HG03108 (cell line): Measurements from ENCODE around the gene B4GALNT3.
"Not testable (repeated sequence)": the region's sequence is repeated elsewhere in the genome, so short reads cannot be mapped to it uniquely, and the experiment has no call there.

Experiments
- ATAC-seq: cut with Tn5 transposase; IDR thresholded peaks from one replicate; pipeline ENCODE4 v1.9.1; 2021; ENCODE audit warnings: moderate library complexity; ENCODE audit not compliant: unreplicated experiment

B4GALNT3 gene

DNA sequence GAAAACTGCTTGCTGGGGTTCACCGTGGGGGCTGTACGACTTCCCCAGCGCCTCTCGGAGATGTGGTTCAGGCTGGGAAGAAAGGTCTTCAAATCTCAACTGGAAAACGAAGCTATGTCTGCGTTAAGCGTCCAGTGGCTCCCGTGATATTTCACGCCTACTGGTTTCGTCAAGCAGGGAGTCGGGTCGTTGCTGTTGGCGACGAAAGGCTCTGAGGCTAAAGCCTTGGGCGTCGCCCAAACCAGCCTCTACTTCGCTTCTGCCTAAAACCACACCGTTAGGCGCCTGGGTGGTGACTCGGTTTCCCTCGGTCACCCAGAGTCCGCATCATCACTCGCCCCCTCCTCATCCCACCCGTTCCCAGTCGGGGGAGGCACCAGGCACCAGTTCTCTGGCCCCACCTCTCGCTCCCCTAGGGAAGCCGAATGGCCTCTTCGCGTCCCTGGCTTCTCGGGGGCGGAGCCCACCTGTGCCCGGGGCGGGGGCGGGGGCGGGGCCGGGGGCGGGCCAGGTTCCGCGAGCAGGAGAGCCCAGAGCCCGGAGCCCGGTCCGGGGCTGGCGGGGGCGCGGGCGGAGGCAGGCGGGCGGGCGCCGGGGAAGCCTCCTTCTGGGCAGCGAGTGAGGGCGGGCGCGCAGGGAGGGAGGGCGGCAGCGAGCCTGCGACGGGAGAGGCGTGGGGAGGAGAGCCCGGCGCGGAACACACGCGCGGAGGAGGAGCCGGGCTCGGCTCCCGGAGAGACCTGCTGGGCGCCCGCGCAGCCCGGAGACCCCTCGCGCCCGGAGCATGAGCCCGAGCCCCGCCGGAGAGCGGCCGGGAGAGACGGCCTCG, at the start of gene B4GALNT3:
Gene B4GALNT3 (plus strand): TSS at position 510 of the 829 bp plus-strand sequence. CDS start 438 bp downstream, outside the sequence.
- ATAC-seq: no peak

DNA sequence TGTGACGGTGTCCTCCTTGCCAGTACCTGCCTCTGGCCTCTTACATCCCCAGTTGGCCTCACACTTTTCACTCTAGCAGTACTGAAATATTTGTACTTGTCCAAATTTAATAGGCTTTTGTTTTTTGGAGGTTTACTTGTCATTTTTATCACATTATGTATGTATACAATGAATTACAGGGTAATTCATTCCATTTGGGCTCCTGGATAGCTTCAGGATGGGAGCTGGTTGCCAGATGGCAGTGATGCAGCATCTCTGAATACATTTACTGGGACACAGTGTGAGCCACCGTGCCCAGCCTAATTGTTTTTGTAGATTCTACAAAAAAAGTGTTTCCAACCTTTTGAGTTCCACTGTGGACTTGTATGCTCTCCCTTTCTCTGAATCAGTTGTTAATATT, 44.9 kb upstream of the B4GALNT3 start:
- ATAC-seq: no peak

DNA sequence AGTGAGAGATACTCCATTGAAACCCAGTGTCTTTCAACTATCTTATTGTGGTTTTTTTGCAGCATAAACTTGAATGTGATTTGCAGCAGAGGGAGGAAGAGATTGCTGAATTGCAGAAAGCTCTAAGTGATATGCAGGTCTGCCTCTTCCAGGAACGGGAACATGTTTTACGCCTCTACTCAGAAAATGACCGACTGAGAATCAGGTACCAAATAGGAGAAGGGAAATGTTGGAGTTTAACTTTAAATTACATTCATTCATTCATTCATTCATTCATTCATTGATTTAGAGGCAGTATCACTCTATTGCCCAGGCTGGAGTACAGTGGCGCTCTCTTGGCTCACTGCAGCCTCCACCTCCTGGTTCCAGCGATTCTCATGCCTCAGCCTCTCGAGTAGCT, 41.3 kb upstream of the B4GALNT3 start:
- no peak for ATAC-seq

DNA sequence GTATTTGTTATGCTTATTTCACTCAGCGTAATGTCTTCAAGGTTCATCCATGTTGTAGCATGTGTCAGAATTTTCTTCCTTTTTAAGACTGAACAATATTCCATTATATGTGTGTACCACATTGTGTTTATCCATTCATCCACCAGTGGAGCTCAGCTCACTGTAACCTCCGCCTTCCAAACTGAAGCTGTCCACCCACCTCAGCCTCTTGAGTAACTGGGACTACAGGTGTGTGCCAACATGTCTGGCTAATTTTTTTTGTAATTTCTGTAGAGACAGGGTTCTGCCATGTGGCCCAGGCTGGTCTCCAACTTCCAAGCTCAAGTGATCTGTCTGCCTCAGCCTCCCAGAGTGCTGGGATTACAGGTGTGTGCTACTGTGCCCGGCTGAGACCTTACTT, 37.2 kb upstream of the B4GALNT3 start:
- ATAC-seq: no peak

DNA sequence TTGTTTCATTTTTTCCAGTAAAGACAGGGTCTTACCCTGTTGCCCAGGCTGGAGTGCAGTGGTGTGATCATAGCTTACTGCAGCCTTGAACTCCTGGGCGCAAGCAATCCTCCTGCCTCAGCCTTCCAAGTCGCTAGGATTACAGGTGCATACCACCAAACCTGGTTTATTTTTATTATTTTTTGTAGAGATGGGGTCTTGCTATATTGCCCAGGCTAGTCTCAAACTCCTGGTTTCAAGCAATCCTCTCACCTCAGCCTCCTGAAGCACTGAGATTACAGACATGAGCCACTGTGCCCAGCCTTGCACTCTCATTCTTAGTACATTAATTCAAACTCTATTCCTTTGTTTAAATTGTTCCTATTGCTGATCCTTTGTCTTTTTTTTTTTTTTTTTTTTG, 24.0 kb upstream of the B4GALNT3 start:
- not testable (repeated sequence) for ATAC-seq

DNA sequence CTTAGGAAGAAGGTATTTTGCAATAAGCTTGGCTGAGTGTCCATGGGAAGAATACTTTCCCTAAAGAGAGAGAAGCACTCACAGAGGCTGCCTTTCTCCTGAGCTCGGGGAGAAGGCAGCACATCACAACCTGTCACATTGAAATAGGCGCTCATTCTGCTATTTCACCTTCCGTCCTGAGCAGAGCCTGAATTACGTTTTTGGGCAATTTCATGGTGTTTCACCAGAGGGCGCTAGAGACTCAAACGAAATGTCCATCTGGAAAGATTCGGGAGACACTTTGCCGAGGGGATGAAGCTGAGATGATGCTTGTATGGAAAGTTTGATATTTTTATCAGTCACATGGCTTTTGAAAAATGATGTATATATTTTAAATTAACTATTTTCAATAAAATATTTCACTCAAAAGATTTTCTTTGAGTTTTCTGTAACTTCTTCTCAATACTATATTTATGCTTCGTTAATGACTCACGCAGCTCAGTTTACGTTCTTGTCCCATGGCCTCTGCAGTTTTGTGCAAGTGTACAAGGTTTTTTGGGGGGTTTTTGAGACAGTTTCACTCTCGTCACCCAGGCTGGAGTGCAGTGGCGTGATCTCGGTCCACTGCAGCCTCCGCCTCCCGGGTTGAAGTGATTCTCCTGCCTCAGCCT, 17.4 kb upstream of the B4GALNT3 start:
- ATAC-seq: no peak

DNA sequence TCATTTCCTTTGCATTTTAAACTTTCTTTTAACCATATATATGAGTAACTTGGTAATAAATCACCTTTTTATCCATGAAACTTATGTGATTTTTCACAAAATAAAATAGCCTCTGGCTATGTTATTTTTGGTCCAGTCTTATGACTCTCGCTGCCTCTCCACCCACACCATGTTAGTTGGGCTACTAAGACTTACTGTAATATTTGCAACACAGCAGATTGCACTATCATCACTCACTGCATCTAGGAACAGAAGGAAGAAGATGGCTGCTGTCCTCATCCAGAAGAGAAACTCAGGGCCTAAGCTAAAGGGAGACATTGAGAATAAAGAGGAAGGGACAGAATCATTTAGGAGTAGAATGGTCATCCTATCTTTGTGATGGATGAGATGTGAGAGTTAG, 12.6 kb upstream of the B4GALNT3 start:
- no peak for ATAC-seq

DNA sequence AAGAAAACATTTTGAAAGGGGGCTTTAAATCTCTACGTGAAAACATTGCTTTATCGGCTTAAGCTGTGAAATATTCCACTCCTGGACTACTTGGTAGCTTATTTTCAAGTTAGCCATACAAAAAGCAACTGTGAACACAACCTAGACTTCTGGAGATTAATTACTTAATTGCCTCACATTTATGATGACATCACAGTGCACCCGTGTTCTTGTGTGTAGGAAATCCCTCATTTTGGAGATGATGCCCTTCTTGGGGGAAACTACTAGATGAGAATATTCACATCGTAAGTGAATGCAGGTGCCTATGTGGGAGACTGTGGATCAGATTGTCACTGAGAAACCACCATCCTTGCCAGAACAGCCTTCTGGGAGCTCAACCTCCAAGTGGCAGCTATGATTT, 10.5 kb upstream of the B4GALNT3 start:
- no peak for ATAC-seq

DNA sequence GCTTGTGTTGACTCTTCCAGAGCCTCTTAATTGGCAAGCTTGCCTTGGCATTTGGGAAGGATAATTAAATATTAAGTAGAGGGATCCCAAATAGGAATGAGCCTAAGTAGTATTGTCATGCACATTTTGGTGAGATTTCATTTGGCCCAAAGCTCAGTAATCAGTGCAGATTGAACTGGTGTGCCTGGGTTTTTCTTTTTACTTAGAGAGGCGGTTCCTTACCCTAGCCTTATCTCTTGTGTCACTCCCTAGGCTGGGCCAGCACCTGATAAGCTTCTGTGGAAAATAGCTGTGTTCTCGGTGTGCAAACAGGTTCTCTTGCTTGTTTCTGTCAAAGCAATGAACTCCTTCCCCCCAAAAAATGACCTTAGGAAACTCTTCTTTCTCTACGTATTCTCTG, 9.3 kb upstream of the B4GALNT3 start:
- ATAC-seq: no peak

DNA sequence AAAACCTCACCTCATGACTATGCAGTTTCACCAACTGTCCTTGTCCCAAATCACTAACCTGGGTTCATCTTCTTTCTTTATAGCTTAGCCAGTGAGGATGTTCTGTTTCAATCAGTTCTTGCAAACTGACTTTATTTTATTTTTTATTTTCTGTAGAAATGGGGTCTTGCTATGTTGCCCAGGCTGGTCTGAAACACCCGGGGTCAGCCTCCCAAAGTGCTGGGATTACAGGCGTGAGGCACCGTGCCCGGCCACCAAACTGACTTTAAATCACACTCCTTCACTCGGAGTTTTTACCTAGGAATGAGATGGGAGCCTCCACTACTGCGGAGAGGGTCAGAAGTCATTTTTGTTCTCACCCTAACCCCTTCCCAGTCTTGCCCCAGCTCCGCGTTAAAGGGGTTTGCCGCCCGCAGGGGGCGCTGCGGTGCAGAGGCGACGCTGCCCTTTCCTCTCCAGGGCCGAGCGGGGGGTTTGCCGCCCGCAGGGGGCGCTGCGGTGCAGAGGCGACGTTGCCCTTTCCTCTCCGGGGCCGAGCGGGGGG, 7.0 kb upstream of the B4GALNT3 start:
- ATAC-seq: no peak

DNA sequence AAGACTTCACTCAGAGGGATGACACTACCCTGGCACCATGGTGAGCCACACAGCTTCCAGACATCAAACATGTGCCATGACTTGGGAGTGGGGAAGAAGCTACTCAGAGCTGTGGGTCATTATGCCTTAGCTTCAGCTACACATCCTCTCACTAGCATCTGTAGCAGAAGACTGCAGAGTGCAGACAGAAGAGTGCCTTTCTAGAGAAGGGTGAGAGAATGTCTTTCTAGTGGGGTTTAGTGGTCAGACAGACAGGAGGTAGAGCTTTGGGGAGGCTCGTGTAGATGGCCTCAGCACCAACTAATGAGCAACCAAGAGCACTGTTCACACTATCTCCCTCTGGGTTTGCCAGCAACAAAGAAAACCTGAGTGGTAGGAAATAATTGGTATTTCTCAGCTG, 4.9 kb upstream of the B4GALNT3 start:
- ATAC-seq: no peak

DNA sequence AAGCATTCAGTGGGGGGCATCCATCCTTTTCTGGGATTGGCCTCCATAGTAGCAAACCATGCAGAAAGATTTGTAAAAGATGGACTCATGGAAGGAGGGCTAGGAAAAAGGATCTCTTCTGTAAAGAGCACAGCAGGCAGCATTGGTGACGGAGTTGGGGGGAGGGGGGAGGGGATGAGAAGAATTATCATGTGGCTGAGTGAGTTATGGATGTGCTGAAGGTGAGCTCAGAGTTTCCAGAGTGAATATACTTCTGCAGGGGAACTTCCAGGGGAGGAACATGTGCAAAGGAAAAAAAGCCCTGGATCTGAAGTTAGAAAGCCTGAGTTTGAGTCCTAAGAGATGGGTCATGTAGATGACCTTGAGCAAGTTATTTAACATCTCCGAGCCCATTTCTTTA, 3.9 kb upstream of the B4GALNT3 start:
- no peak for ATAC-seq

DNA sequence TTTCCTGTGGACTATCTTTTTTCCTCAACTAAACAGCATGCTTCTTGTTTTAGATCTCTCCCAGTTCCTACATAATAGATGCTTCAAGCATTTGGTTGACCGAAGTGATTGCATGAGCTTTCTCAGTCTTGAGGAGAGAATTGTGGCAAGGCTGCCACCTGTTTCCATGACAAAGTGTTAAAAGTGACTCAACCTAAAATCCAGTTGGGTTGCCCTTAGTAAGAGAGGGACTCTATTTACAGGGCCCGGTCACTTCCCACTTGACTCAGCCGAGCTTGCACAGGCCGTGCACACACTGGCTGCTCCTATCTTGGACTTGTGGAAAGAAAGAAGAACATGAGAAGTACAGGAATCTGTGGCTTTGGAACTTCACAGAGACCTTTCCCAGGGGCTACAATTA, 2.1 kb upstream of the B4GALNT3 start:
- ATAC-seq: no peak

DNA sequence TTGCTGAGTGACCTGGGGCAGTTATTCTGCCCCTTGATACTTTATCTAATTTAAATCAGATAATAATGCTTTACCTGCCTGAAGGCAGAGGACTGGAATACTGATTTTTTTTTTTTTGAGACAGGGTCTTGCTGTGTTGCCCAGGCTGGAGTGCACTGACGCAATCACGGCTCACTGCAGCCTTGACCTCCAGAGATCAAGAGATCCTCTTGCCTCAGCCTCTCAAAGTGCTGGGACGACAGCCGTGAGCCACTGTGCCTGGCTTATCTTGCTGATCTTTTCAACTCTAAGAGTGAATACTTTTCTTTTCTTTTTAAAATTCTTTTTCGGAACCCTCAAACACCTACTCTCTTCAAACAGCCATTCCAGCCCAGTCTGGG, 699 bp upstream of the B4GALNT3 start:
- no peak for ATAC-seq

DNA sequence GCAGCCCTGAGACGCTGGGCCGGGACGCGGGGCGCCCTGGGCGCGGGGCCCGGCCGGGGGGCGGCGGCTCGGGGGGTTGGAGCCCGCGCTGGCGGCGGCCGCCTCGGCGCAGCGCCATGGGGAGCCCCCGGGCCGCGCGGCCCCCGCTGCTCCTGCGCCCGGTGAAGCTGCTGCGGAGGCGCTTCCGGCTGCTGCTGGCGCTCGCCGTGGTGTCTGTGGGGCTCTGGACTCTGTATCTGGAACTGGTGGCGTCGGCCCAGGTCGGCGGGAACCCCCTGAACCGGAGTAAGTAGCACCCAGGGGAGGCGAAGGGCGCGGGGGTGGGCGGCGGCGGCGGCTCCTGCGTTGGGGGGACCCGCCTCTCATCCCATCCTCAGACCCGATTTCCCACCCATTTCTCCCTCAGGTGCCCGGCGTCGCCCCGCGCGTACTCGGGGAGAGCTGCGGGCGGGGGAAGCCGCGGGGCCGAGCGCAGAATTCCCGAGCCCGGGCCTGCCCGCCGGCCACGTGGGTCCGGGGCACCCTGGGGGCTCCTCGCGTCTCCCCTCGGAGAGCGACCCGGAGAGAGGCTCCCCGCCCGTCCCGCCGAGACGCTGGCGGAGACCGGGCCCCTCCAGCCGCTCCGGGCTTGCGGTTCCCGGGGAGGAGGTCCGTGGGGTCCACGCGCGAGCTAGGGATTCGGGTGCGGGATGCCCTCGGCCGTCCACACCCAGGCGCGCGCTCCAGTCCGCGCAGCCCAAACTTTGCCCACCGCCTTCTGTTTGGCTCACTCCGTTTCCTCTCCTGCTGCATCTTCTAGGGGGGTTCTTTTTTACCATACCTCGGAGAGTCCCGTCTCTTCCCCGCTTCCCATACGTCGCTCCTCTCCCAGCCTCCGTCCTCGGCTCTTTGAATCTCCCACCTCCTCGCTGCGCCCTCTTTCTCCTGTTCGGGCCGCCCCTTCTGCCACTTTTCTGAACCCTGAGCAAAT, 807 bp downstream of the B4GALNT3 start:
- no peak for ATAC-seq

DNA sequence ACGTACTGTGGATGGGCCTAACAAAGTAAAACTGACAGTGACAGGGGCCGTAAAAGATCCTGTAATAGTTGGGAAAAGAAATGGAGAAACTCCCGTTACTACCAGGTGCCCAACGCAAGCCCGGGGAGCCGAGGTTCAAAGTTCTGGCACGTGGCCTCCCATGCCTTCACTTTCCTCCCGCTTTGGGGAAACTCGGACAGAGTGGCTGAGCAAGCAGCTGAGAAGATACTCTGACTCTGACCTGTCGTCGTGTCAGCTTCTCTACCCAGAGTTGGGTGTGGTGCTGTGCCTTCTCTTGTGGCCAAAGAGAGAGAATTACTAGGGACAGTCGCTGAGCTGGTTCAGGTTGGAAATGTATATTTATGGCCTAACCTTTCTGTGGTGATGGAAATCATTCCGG, 1.7 kb downstream of the B4GALNT3 start:
- no peak for ATAC-seq

DNA sequence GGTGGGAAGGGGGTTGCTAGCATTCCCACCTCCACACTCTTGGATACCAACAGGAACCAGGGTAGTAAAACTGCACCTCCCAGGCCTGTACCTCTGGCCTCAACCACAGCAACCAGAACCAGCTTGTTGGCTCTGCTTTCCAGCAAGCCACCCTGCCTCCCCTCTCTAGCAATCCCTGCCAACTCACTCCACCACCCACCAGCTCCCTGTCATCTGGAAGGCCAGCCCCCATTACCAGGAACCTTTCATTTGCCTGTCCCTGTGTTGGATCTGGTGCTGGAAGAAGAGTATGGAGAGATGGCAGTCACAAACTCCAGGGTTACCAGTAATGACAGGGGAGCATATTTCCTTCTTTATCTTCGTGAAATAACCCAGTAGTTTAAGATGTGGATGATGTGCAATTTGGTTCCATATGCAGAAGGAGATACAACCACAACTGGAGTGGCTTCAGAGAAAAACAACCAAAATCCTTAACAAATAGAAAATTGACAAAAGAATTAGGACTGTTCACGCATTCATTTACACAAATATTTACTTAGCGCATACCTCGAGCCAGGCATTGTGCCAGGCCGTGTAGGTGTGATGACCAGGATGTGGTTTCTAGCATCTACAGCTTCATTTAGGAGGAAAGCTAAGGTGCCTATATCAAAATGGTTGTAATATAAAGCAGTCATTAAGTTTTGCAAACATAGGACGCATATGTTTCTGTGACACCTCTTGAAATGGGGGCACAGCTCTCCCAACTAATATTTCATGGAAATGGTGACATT, 3.4 kb downstream of the B4GALNT3 start:
- ATAC-seq: no peak

DNA sequence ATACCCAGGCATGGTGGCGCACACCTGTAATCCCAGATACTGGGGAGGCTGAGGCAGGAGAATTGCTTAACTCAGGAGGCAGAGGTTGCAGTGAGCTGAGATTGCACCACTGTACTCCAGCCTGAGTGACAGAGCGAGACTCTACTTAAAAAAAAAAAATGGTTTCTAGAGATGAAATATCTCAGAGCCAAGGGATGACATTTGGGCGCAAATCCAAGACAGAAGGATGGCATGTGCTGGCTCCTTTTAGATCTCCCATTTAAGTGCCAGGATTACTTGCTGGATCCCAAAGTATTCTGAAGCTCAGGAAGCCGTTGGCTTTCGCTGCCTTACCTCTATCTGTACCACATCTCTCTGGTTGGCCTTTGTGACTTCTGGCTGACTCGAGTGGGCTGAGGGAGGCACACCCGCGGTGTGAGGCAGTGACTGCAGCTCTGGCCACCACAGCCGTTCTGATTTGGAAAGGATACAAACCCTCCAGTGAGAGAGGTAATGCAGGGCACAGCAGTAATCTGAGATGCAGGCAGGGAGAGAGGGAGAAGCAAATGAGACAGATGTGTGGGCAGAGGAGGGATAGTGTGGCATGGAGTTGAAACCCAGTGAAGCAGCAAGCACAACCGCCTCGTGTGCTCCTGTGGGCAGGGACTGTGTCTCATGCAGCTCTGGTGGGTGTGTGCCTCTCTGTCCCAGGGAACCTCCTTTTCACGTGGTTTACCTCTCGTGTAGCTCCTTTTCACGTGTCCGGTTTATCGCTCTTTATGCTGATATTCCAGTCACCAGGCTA, 4.9 kb downstream of the B4GALNT3 start:
- no peak for ATAC-seq

DNA sequence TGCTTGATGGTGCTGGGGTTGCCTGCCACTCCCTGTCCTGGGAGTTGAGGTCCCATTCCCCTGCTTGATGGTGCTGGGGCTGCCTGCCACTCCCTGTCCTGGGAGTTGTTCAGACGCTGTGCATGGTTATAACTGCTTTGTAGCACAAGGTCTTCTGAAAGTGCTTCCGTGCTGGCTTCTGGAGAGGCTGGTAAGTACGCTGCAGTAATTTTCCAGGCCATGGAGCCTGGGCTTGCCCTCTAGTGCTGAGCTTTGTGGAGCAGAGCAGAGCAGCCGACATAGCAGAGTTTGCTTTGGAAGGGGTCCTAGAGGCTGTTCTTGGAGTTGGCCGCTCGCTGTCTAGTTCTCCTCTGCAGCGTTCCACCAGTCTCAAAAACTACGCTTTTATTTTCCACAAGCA, 6.3 kb downstream of the B4GALNT3 start:
- ATAC-seq: no peak

DNA sequence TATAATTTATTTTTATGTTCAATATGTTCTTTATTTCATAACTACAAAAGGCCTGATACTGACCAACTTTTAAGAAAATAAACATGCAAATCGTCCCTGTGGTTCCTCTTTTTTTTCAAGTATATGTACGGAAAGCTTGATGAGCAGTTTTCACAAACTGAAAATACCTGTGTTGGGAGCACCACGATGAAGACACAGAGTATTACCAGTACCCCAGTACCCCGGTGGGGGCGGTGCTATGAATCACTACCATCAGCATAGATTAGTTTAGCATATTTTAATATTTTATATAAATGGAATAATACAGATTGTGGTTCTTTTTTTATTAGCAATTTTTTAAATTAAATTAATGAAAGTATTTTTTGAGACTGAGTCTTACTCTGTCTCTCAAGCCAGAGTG, 7.0 kb downstream of the B4GALNT3 start:
- ATAC-seq: no peak
